Activated naive CD4-positive, alpha-beta T cell treated with anti-CD3 and anti-CD28 coated beads, Interleukin-2, amount 50 U/mL, for 72 hours (primary cell): Measurements from ENCODE around the gene RGPD8. TPM values are rescaled to one million over a fixed set of nuclear protein-coding genes. Genes with fewer than 3 reads are reported as not detected.
"Not testable (repeated sequence)": the region's sequence is repeated elsewhere in the genome, so short reads cannot be mapped to it uniquely, and the experiment has no call there.

ENCODE experiments used
- ATAC-seq, 2 donors: fragments of 150-1000 bp; cut with Tn5 transposase; 2 replicates each; pipeline ENCODE4 v1.10.0; 2021; ENCODE audit warnings: mild to moderate bottlenecking in 2 of 2, moderate library complexity in 2 of 2
- DNase-seq, 2 donors: peaks; one replicate each; pipeline ENCODE4 v3.0.0; 2021 to 2022; ENCODE audit warnings: low spot score in 2 of 2
- H3K27ac Mint-ChIP-seq, 2 donors: one replicate each; pipeline ENCODE4 v1.8.0; 2022; ENCODE audit warnings: mild to moderate bottlenecking in 2 of 2, mixed read lengths in 2 of 2
- H3K36me3 Mint-ChIP-seq, 2 donors: one replicate each; pipeline ENCODE4 v1.8.0; 2022; ENCODE audit warnings: mixed read lengths in 2 of 2
- H3K9me3 Mint-ChIP-seq, 2 donors: one replicate each; pipeline ENCODE4 v1.8.0; 2022; ENCODE audit warnings: mixed read lengths in 2 of 2
- total RNA-seq, 2 donors: library from RNA; stranded (reverse); gene quantifications; one replicate each; pipeline ENCODE4 v1.2.3, GENCODE V29; 2022

The RGPD8 gene
- total RNA-seq, 2 donors from 2014 or later, result 7.4 to 16.1 TPM

GRCh38 chr2:112444256-112444655, 10.8 kb upstream of the RGPD8 start:
- not testable (repeated sequence) for H3K36me3 Mint-ChIP-seq, ATAC-seq, DNase-seq, H3K27ac Mint-ChIP-seq, H3K9me3 Mint-ChIP-seq

- H3K27ac Mint-ChIP-seq, result not testable (repeated sequence)
Observed at GRCh38 chr2:112438603-112439261, 5.3 kb upstream of the RGPD8 start.

GRCh38 chr2:112437405-112437831, 4.0 kb upstream of the RGPD8 start:
- H3K9me3 Mint-ChIP-seq, ATAC-seq, H3K36me3 Mint-ChIP-seq, DNase-seq, H3K27ac Mint-ChIP-seq: not testable (repeated sequence)

More at GRCh38 chr2:112438603-112439261, 5.3 kb upstream of the RGPD8 start:
- not testable (repeated sequence) for H3K9me3 Mint-ChIP-seq, H3K36me3 Mint-ChIP-seq, ATAC-seq, DNase-seq

GRCh38 chr2:112436993-112437392, 3.5 kb upstream of the RGPD8 start:
- DNase-seq, H3K9me3 Mint-ChIP-seq, ATAC-seq, H3K36me3 Mint-ChIP-seq, H3K27ac Mint-ChIP-seq: not testable (repeated sequence)

- not testable (repeated sequence) for H3K27ac Mint-ChIP-seq, ATAC-seq, H3K36me3 Mint-ChIP-seq, DNase-seq, H3K9me3 Mint-ChIP-seq
Observed at GRCh38 chr2:112435716-112436431, 2.4 kb upstream of the RGPD8 start.

- not testable (repeated sequence) for H3K9me3 Mint-ChIP-seq, H3K36me3 Mint-ChIP-seq, DNase-seq, ATAC-seq
- H3K27ac Mint-ChIP-seq, result peak overlapping the region in 1 of 2 donors; percentile 65
Observed at GRCh38 chr2:112434890-112435715, 1.7 kb upstream of the RGPD8 start.

GRCh38 chr2:112433932-112434730, 686 bp upstream of the RGPD8 start:
- DNase-seq (no peak), ATAC-seq (no peak)
- peak overlapping the region in 1 of 2 donors; percentile 89 for H3K27ac Mint-ChIP-seq
- H3K9me3 Mint-ChIP-seq, result no peaks in the 10 kb centered on the region
- H3K36me3 Mint-ChIP-seq, result peaks cover 0 to 4% of the 10 kb centered on the region in 2 donors

- DNase-seq, result peak in 1 of 2 donors; percentile 62
- not testable (repeated sequence) for ATAC-seq, H3K9me3 Mint-ChIP-seq, H3K36me3 Mint-ChIP-seq
- H3K27ac Mint-ChIP-seq, result peak overlapping the region; percentile 55 to 92
Observed at GRCh38 chr2:112432735-112433479, 538 bp downstream of the RGPD8 start.

GRCh38 chr2:112432390-112432734, 1.1 kb downstream of the RGPD8 start:
- ATAC-seq, H3K9me3 Mint-ChIP-seq, H3K36me3 Mint-ChIP-seq, DNase-seq: not testable (repeated sequence)
- peak overlapping the region; percentile 55 to 92 for H3K27ac Mint-ChIP-seq

DNA sequence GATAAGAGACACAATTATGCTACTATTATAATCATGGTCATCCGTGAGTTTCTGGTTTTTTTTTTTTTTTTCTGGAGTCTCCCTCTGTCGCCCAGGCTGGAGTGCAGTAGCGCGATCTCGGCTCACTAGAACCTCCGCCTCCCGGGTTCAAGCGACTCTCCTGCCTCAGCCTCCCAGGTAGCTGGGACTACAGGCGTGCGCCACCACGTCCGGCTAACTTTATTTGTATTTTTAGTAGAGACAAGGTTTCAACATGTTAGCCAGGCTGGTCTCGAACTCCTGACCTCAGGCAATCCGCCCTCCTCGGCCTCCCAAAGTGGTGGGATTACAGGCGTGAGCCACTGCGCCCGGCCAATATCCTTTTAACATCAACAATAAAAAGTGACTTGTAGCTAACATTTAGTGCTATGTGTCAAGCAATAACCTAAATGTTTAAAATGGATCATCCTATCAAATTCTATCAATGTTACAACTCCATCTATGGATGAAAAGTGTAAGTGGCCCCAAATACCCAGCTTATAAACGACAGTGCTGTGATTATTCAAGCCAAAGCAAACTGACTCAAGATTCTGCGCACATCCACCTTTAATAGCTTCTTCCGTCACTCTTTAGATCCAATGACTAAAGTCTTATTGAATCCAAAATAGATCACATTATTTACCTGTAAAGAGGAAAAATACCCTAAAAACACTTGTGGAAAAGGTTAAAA, 1.7 kb downstream of the RGPD8 start:
- peak overlapping the region; percentile 22 to 92 for H3K27ac Mint-ChIP-seq
- ATAC-seq, H3K9me3 Mint-ChIP-seq, H3K36me3 Mint-ChIP-seq, DNase-seq: not testable (repeated sequence)

DNA sequence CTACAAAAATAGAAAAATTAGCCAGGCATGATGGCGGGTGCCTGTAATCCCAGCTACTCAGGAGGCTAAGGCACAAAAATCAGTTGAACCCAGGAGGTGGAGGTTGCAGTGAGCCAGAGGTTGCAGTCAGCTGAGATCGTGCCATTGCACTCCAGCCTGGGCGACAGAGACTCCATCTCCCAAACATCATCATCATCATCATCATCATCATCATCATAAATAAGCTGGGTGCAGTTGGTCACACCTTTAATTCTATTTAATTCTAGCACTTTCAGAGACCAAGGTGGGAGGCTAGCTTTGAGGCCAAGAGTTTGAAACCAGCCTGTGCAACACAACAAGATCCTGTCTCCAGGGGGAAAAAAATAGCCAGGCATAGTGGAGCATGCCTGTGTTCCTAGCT, 8.9 kb downstream of the RGPD8 start:
- not testable (repeated sequence) for H3K27ac Mint-ChIP-seq, H3K9me3 Mint-ChIP-seq, DNase-seq, ATAC-seq, H3K36me3 Mint-ChIP-seq

DNA sequence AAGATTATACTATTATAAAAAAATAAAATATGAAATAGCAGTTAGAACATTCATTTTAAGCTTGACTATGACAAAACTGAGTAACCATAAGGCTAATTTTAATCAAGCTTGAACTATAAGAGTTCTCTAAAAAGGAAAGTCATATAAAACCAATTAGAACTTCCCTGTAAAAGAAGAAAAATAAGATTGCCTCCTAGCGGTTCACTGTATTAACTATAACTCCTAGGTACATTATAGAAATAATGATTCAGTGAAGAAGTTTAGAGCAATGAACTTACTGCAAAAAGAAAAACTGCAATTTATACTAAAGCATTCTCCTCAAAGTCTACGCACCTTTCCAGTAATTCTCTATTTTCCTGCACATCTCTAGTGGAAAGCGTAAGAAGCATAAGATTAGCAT, 16.6 kb downstream of the RGPD8 start:
- ATAC-seq, H3K36me3 Mint-ChIP-seq, DNase-seq, H3K27ac Mint-ChIP-seq, H3K9me3 Mint-ChIP-seq: not testable (repeated sequence)

DNA sequence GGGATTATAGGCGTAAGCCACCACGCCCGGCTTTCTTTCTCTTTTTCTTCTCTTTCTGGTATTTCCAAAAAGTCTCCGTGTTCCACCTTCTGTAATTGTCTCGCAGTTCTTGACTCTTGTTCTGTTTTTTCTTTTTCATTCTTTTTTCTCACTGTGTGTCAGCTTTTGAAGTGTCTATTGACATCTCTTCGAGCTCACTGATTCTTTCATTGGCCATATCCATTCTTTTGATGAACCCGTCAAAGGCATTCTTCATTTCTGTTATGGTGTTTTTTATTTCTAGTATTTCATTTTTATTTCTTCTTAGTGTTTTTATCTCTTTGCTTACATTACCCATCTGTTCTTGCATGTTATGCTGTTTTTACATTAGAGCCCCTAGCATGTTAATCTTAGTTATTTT, 73.4 kb downstream of the RGPD8 start:
- not testable (repeated sequence) for H3K9me3 Mint-ChIP-seq, H3K27ac Mint-ChIP-seq, DNase-seq, ATAC-seq
- peaks cover 6 to 17% of the 10 kb centered on the region in 2 donors for H3K36me3 Mint-ChIP-seq

DNA sequence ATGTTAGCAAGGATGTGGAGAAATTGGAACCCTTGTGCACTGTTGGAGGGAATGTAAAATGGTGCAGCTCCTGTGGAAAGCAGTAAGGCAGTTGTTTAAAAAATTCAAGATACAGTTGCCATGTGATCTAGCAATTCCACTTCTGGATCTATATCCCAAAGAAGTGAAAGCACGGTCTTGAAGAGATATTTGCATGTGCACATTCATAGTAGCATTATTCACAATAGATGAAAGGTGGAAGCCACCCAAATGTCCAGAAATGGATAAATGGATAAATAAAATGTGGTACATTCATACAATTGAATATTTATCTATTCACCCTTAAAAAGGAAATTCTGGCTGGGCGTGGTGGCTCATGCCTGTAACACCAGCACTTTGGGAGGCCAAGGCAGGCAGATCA, 79.1 kb downstream of the RGPD8 start:
- not testable (repeated sequence) for H3K9me3 Mint-ChIP-seq, H3K27ac Mint-ChIP-seq, ATAC-seq, DNase-seq
- peaks cover 0 to 10% of the 10 kb centered on the region in 2 donors for H3K36me3 Mint-ChIP-seq
